ENCODE measurements around the gene OCLN.
"Not testable (repeated sequence)": the region's sequence is repeated elsewhere in the genome, so short reads cannot be mapped to it uniquely, and the experiment has no call there.

GRCh38 chr5:69541347-69541746 is 48.8 kb downstream of the OCLN start:
- TF ChIP-seq EZH2 (IDR thresholded peaks at IDR 0.05; ENCODE audit: borderline replicate concordance, low read length), result not testable (repeated sequence)
- TF ChIP-seq, protein P1, sequence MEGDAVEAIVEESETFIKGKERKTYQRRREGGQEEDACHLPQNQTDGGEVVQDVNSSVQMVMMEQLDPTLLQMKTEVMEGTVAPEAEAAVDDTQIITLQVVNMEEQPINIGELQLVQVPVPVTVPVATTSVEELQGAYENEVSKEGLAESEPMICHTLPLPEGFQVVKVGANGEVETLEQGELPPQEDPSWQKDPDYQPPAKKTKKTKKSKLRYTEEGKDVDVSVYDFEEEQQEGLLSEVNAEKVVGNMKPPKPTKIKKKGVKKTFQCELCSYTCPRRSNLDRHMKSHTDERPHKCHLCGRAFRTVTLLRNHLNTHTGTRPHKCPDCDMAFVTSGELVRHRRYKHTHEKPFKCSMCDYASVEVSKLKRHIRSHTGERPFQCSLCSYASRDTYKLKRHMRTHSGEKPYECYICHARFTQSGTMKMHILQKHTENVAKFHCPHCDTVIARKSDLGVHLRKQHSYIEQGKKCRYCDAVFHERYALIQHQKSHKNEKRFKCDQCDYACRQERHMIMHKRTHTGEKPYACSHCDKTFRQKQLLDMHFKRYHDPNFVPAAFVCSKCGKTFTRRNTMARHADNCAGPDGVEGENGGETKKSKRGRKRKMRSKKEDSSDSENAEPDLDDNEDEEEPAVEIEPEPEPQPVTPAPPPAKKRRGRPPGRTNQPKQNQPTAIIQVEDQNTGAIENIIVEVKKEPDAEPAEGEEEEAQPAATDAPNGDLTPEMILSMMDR (conservative IDR thresholded peaks at IDR 0.05 in 1 of 2, IDR thresholded peaks at IDR 0.05 in 1 of 2; ENCODE audit: extremely low read depth in 1 of 2, insufficient read depth in 1 of 2, low read depth in 1 of 2, low read length in 2 of 2), result not testable (repeated sequence)
